ENCODE data around the gene CARTPT. TPM values are rescaled to one million over a fixed set of nuclear protein-coding genes. Genes with fewer than 3 reads are reported as not detected.
A peak's percentile ranks its signal among the peaks of the same experiment; 100 is the strongest.

CARTPT gene
- total and polyA plus RNA-seq, 4 donors = 5.0 to 30.1 (median 18.6) TPM

DNA sequence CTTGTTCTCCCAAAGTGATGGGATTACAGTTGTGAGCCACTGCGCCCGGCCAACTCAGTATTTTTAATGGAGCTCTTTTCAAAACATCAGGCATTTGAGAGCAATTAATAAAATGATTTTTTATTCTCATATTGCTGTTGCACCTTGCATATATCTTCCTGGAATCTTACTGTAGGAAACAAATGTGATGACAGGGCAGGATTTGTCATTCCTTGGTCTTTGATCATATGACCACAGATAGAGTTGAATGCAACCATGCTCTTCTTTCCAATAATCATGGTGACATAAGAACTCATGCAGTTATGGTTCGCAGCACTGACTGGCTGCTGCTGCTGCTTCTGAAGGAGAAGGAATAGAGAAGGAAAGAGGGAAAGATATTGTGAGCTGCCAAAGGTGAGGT is 28.1 kb downstream of the CARTPT start:
- Histone ChIP-seq H3K9me3 (ENCODE audit: control insufficient read depth, insufficient read depth, low read length) (no peaks in the 10 kb centered on the region), H3K27me3 (ENCODE audit: control insufficient read depth, insufficient read depth, low read length) (no peaks in the 10 kb centered on the region), H3K4me3 (ENCODE audit: low read depth, low read length) (no peak overlapping the region), H3K4me1 (ENCODE audit: control insufficient read depth, insufficient read depth, low read length) (no peaks in the 10 kb centered on the region), H3K36me3 (ENCODE audit: control insufficient read depth, insufficient read depth, low read length) (no peaks in the 10 kb centered on the region), H3K27ac (ENCODE audit: low read depth, low read length) (no peak overlapping the region)
- no peak for DNase-seq (ENCODE audit: low read depth in 4 of 6, low spot score in 6 of 6)
- WGBS (ENCODE audit: insufficient coverage) = 100% methylated on average over 1 of the region's 3 CpGs

DNA sequence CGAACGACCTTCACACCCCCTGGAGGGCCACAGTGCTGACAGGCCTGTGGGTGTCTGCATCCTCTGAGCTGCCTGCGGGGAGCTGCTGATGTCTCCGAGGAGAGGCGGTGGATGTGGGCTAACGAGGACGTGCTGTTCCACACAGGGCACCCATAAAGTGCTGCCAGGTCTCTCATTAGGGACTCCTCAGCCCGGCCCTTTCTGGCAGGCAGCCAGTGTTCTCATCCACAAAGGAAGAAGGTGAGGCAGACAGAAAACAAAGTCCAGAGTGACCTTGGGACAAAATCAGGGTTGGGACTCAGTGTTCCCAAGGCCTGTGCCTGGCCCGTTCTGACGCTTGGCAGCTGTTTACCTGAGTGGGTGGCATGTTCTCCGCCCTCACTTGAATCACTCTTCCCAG is 29.3 kb downstream of the CARTPT start:
- no peak overlapping the region for H3K27ac ChIP-seq (ENCODE audit: low read depth, low read length)
- no peaks in the 10 kb centered on the region for H3K9me3 ChIP-seq (ENCODE audit: control insufficient read depth, insufficient read depth, low read length)
- WGBS (ENCODE audit: insufficient coverage) = 72% methylated on average over 10 of the region's 11 CpGs
- H3K36me3 ChIP-seq (ENCODE audit: control insufficient read depth, insufficient read depth, low read length) = no peaks in the 10 kb centered on the region
- no peak overlapping the region for H3K4me3 ChIP-seq (ENCODE audit: low read depth, low read length)
- H3K4me1 ChIP-seq (ENCODE audit: control insufficient read depth, insufficient read depth, low read length) = no peaks in the 10 kb centered on the region
- no peaks in the 10 kb centered on the region for H3K27me3 ChIP-seq (ENCODE audit: control insufficient read depth, insufficient read depth, low read length)
- no peak for DNase-seq (ENCODE audit: low read depth in 4 of 6, low spot score in 6 of 6)

DNA sequence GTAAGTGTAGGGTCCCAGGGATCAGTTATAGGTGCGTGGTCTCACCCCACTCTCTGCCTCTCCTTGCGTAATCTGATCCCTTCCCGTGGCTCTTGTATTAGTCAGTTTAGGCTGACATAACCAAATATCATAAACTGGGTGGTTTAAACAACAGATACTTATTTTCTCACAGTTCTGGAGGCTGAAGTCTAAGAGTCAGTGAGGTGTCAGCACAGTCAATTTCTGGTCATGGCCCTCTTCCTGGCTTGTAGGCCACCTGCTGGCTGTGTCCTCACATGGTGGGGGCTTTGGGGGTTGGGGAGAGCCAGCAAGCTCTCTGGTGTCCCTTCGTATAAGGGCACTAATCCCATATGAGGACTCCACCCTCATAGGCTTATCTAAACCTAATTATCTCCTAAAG is 32.3 kb downstream of the CARTPT start:
- H3K4me1 ChIP-seq (ENCODE audit: control insufficient read depth, insufficient read depth, low read length) = no peaks in the 10 kb centered on the region
- WGBS (ENCODE audit: insufficient coverage) = 100% methylated on average over 1 of the region's 4 CpGs
- no peaks in the 10 kb centered on the region for H3K27me3 ChIP-seq (ENCODE audit: control insufficient read depth, insufficient read depth, low read length)
- H3K36me3 ChIP-seq (ENCODE audit: control insufficient read depth, insufficient read depth, low read length) = no peaks in the 10 kb centered on the region
- H3K9me3 ChIP-seq (ENCODE audit: control insufficient read depth, insufficient read depth, low read length) = no peaks in the 10 kb centered on the region
- no peak overlapping the region for H3K27ac ChIP-seq (ENCODE audit: low read depth, low read length)
- H3K4me3 ChIP-seq (ENCODE audit: low read depth, low read length) = no peak overlapping the region
- no peak for DNase-seq (ENCODE audit: low read depth in 4 of 6, low spot score in 6 of 6)

DNA sequence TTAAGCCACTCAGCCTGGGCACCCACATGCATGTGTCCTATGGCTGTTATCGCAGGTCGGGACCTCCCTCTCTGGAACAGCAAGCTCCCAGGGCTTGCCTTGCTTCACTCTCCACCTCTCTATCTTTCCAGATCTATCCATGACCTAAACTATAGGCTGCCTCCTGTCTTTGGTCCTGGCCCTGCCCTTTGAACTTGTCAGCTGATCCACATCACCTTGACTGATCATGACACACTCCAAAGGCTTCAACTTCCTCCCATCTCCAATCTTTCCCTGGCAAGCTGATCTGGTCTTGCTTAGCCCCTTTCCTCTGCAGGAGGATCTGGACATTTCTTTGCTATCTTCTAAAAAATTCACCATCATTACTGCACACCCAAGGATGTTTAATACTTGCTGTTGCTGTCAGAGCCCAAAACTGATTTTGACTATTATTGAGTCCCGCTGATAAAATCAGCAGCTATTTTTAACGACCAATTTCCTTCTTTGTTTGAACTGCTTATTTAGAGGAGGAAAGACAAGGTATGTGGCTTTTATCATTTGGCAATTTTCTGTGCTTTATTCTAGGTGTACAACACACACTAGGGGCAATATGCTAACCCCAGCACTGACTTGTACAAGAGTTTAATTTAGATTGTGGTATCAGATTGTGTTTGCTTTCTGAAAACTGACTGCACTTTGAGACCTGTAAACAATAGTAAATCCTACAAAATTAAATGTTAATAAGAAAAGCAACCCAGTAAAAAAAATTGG is 33.5 kb downstream of the CARTPT start:
- no peak for DNase-seq (ENCODE audit: low read depth in 4 of 6, low spot score in 6 of 6)
- H3K9me3 ChIP-seq (ENCODE audit: control insufficient read depth, insufficient read depth, low read length) = no peaks in the 10 kb centered on the region
- 98% methylated on average over 2 of the region's 4 CpGs for WGBS (ENCODE audit: insufficient coverage)
- H3K27me3 ChIP-seq (ENCODE audit: control insufficient read depth, insufficient read depth, low read length) = no peaks in the 10 kb centered on the region
- H3K4me3 ChIP-seq (ENCODE audit: low read depth, low read length) = no peak overlapping the region
- H3K27ac ChIP-seq (ENCODE audit: low read depth, low read length) = no peak overlapping the region
- no peaks in the 10 kb centered on the region for H3K36me3 ChIP-seq (ENCODE audit: control insufficient read depth, insufficient read depth, low read length)
- no peaks in the 10 kb centered on the region for H3K4me1 ChIP-seq (ENCODE audit: control insufficient read depth, insufficient read depth, low read length)

DNA sequence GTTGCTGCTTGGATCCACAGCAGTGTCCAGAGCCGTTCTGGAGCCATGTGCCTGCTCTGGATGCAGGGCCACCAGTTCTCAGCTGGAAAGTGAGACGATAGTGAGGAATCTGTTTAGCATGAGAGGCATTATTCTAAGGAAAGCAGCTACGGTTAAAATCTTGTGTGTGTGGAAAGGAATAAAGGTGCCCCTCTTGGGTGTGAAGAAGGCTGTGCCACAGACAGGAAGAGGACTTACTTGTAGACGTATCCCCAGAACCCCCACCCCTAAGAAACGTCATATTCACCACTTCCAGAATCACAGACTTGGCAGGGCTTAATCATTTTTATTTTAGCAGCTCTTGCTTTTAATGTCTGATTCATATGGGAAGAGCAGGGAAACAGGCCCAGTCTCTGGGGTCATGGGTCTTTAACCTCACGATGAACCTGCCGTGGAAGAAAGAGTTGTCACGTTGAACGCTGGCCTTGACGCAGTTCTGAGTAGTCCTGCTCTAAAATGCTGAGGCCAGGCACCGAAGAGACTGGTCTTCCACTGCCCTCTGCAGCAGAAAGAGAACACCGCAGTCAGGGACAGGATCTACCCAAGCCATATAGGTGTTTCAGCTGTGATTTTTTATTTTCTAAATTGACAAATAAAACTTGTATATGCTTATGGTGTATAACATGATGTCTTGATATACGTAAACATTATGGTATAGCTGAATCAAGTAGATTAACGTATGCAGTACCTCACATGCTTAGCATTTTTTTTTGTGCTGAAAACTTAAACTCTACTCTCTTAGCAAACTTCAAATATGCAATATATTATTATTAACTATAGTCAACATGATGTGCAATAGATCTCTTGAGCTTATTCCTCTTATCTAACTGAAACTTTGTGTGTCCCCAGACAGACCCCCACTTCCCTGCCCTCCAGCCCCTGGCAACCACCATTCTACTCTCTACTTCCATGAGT is 38.8 kb downstream of the CARTPT start:
- H3K27me3 ChIP-seq (ENCODE audit: control insufficient read depth, insufficient read depth, low read length) = no peaks in the 10 kb centered on the region
- H3K9me3 ChIP-seq (ENCODE audit: control insufficient read depth, insufficient read depth, low read length) = no peaks in the 10 kb centered on the region
- 11% methylated on average over 8 of the region's 14 CpGs for WGBS (ENCODE audit: insufficient coverage)
- no peak overlapping the region for H3K4me3 ChIP-seq (ENCODE audit: low read depth, low read length)
- DNase-seq (ENCODE audit: low read depth in 4 of 6, low spot score in 6 of 6) = peak; percentile 10 to 92 (median 60)
- H3K4me1 ChIP-seq (ENCODE audit: control insufficient read depth, insufficient read depth, low read length) = no peaks in the 10 kb centered on the region
- H3K36me3 ChIP-seq (ENCODE audit: control insufficient read depth, insufficient read depth, low read length) = no peaks in the 10 kb centered on the region
- H3K27ac ChIP-seq (ENCODE audit: low read depth, low read length) = no peak overlapping the region

DNA sequence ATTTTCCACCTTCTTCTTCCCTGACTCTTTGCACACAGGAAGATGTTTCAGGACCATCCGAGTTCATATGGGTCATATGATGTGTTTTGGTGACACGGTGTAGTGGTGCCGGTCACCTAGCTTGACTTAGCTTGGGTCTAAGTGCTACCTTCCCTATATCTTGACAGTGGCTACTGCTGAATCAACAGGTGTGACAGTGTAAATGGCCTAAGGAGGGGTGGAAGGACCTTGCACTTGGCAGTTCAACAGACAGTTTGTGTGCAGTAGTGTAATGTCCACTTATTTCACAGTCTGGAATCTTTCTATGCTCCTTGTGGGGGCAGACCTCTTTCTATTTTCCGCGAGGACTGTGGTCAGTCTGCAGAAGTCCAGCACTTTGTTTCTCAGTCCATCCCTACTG is 43.8 kb downstream of the CARTPT start:
- Histone ChIP-seq H3K4me1 (ENCODE audit: control insufficient read depth, insufficient read depth, low read length) (no peaks in the 10 kb centered on the region), H3K36me3 (ENCODE audit: control insufficient read depth, insufficient read depth, low read length) (no peaks in the 10 kb centered on the region), H3K27ac (ENCODE audit: low read depth, low read length) (no peak overlapping the region), H3K4me3 (ENCODE audit: low read depth, low read length) (no peak overlapping the region), H3K27me3 (ENCODE audit: control insufficient read depth, insufficient read depth, low read length) (no peaks in the 10 kb centered on the region), H3K9me3 (ENCODE audit: control insufficient read depth, insufficient read depth, low read length) (no peaks in the 10 kb centered on the region)
- no peak for DNase-seq (ENCODE audit: low read depth in 4 of 6, low spot score in 6 of 6)
- 100% methylated on average over 2 of the region's 5 CpGs for WGBS (ENCODE audit: insufficient coverage)

DNA sequence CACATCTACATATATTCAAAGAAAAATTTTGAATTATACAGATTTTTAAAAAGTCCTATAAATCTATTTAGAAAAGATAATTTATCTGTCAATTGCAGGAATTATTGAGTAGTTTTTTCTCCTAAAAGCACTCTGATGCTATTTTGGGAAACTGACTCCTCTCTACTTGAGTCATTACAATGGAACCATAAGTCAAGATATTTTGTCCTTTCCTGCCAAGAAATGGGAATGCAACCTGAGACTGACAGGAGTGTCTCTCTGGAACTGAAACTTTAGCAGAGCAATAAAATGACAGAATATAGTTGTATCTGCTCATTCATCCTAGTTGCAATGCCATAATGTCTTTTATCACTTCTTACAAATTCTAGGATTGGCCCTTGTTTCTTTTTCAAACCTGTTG is 48.6 kb downstream of the CARTPT start:
- no peak for DNase-seq (ENCODE audit: low read depth in 4 of 6, low spot score in 6 of 6)
- H3K9me3 ChIP-seq (ENCODE audit: control insufficient read depth, insufficient read depth, low read length) = no peaks in the 10 kb centered on the region
- H3K27me3 ChIP-seq (ENCODE audit: control insufficient read depth, insufficient read depth, low read length) = no peaks in the 10 kb centered on the region
- H3K4me3 ChIP-seq (ENCODE audit: low read depth, low read length) = no peak overlapping the region
- H3K36me3 ChIP-seq (ENCODE audit: control insufficient read depth, insufficient read depth, low read length) = no peaks in the 10 kb centered on the region
- H3K27ac ChIP-seq (ENCODE audit: low read depth, low read length) = no peak overlapping the region
- no peaks in the 10 kb centered on the region for H3K4me1 ChIP-seq (ENCODE audit: control insufficient read depth, insufficient read depth, low read length)

DNA sequence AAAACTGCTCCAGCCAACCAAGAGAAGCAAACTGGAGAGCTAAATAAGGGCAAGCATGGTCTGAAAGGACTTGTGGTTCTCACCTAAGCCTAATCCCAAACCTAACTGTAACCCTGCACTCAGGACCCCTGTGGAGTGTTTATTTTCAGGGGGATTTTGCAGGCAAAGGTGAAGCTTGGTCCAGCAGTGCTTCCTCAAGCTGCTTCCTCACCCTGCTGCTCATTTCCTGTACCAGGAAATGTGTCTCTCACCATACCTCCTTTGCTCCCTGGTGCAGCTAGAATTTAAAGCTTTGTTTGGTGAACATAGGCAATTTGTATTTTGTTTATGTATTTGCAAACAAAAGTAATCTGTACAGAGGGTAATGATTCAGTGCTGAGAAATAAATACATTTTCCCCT is 50.2 kb downstream of the CARTPT start:
- H3K36me3 ChIP-seq (ENCODE audit: control insufficient read depth, insufficient read depth, low read length) = no peaks in the 10 kb centered on the region
- no peaks in the 10 kb centered on the region for H3K9me3 ChIP-seq (ENCODE audit: control insufficient read depth, insufficient read depth, low read length)
- no peaks in the 10 kb centered on the region for H3K4me1 ChIP-seq (ENCODE audit: control insufficient read depth, insufficient read depth, low read length)
- no peak overlapping the region for H3K4me3 ChIP-seq (ENCODE audit: low read depth, low read length)
- no peak for DNase-seq (ENCODE audit: low read depth in 4 of 6, low spot score in 6 of 6)
- H3K27ac ChIP-seq (ENCODE audit: low read depth, low read length) = no peak overlapping the region
- no peaks in the 10 kb centered on the region for H3K27me3 ChIP-seq (ENCODE audit: control insufficient read depth, insufficient read depth, low read length)

DNA sequence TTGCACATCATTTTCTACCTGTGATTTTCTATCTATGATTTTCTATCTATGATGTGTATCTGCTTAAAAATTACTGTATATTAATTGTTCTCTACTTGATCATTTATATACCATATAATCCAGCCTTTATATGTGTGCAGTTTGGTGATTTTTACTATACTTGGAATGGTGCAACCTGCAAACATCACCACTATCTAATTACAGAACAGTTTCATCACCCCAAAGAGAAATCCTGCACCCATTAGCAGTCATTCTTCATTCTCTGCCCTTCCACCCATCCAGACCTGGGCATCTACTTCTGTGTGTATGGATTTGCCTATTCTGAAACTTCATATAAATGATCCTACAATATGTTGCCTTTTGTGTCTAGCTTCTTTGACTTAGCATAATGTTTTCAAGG is 51.3 kb downstream of the CARTPT start:
- DNase-seq (ENCODE audit: low read depth in 4 of 6, low spot score in 6 of 6) = no peak
- H3K4me1 ChIP-seq (ENCODE audit: control insufficient read depth, insufficient read depth, low read length) = no peaks in the 10 kb centered on the region
- no peaks in the 10 kb centered on the region for H3K36me3 ChIP-seq (ENCODE audit: control insufficient read depth, insufficient read depth, low read length)
- no peak overlapping the region for H3K4me3 ChIP-seq (ENCODE audit: low read depth, low read length)
- H3K9me3 ChIP-seq (ENCODE audit: control insufficient read depth, insufficient read depth, low read length) = no peaks in the 10 kb centered on the region
- no peak overlapping the region for H3K27ac ChIP-seq (ENCODE audit: low read depth, low read length)
- no peaks in the 10 kb centered on the region for H3K27me3 ChIP-seq (ENCODE audit: control insufficient read depth, insufficient read depth, low read length)
